HCT116 (cell line): ENCODE results near the gene ITFG1. TPM values are rescaled to one million over a fixed set of nuclear protein-coding genes. Genes with fewer than 3 reads are reported as not detected.

Source experiments
- ATAC-seq: fragments of 200-7000 bp; cut with Tn5 transposase; 2 replicates; pipeline ENCODE4 v1.9.1; 2020; ENCODE audit warnings: mild to moderate bottlenecking, moderate library complexity
- BruUV-seq: library from RNA; stranded (reverse); fragments of 400-500 nt; replicated peaks from 2 replicates; lab custom pipeline; 2021; lab: Mats Ljungman, UMichigan
- CTCF ChIA-PET: fragments of 300-600 bp; sonication (Branson Sonifier 250); formaldehyde crosslinking; loops from one replicate; lab custom pipeline; 2021; ENCODE audit warnings: antibody characterized with exemption; lab: Charles Lee
- POLR2A ChIA-PET: fragments of 300-600, 350-600 bp; sonication (Branson Sonifier 250); formaldehyde crosslinking; loops from one replicate; lab custom pipeline; 2021; ENCODE audit warnings: antibody characterized with exemption; lab: Charles Lee
- RAD21 ChIA-PET, 2 experiments: fragments of 300-600 bp; sonication (Branson Sonifier 250); formaldehyde crosslinking; loops; one replicate each; lab custom pipeline; 2023; ENCODE audit warnings: low total read pairs in 2 of 2; ENCODE audit not compliant: uncharacterized antibody in 2 of 2, unreplicated experiment in 2 of 2, low non-redundant PET in 1 of 2; lab: Charles Lee
- DNase-seq: peaks from one replicate; pipeline ENCODE4 v3.0.0-alpha.2; 2010; ENCODE audit warnings: low read depth, low spot score
- H2AFZ ChIP-seq: fragments of 200-600 bp; shearing (Covaris generic), sonication (generic); 2 replicates; pipeline ENCODE4 v1.6.1; 2017; ENCODE audit warnings: low read depth, mixed run types, mixed read lengths, antibody characterized with exemption, low read length; ENCODE audit not compliant: poor library complexity, severe bottlenecking
- H3K27ac ChIP-seq: 2 replicates; pipeline ENCODE4 v1.5.1; 2012; ENCODE audit warnings: low read depth, low read length
- H3K27me3 ChIP-seq: fragments of 200-600 bp; sonication (generic); 2 replicates; pipeline ENCODE4 v1.6.1; 2016; ENCODE audit warnings: mixed run types, low read length, mixed read lengths; ENCODE audit not compliant: insufficient read depth
- H3K36me3 ChIP-seq, 2 experiments: fragments of 200-500 bp in 1 of 2; fragments of 200-600 bp in 1 of 2; sonication (Bioruptor generic) in 1 of 2; sonication (generic) in 1 of 2; 2 replicates each; pipeline versions ENCODE4 v1.5.1 to v1.6.1; 2014 to 2016; ENCODE audit warnings: low read length in 2 of 2, inconsistent platforms in 1 of 2, mixed read lengths in 1 of 2, mixed run types in 1 of 2; ENCODE audit not compliant: insufficient read depth in 2 of 2, control insufficient read depth in 1 of 2
- H3K4me1 ChIP-seq, 2 experiments: fragments of 200-600 bp in 1 of 2; sonication (generic) in 1 of 2; 2 replicates each; pipeline versions ENCODE4 v1.5.1 to v1.6.1; 2012 to 2017; ENCODE audit warnings: low read length in 2 of 2, inconsistent platforms in 1 of 2, mild to moderate bottlenecking in 1 of 2, mixed read lengths in 1 of 2, mixed run types in 1 of 2, moderate library complexity in 1 of 2; ENCODE audit not compliant: insufficient read depth in 2 of 2, control insufficient read depth in 1 of 2
- H3K4me2 ChIP-seq: fragments of 200-600 bp; sonication (generic); 2 replicates; pipeline ENCODE4 v1.6.1; 2017; ENCODE audit warnings: mixed run types, low read length, mixed read lengths
- H3K4me3 ChIP-seq, 2 experiments: fragments of 200-600 bp in 1 of 2; sonication (generic) in 1 of 2; replicated peaks in 1 of 2; 2 replicates each; pipeline ENCODE4 v1.5.1; 2011 to 2016; ENCODE audit warnings: low read length in 2 of 2, control low read depth in 1 of 2, low read depth in 1 of 2, mild to moderate bottlenecking in 1 of 2, mixed read lengths in 1 of 2, mixed run types in 1 of 2
- H3K79me2 ChIP-seq: fragments of 200-600 bp; sonication (generic); 2 replicates; pipeline ENCODE4 v1.6.1; 2017; ENCODE audit warnings: mild to moderate bottlenecking, mixed run types, low read length, moderate library complexity, mixed read lengths; ENCODE audit not compliant: insufficient read depth
- H3K9ac ChIP-seq: fragments of 200-600 bp; sonication (generic); 2 replicates; pipeline ENCODE4 v1.6.1; 2016; ENCODE audit warnings: low read length, mixed read lengths
- H3K9me2 ChIP-seq: fragments of 200-600 bp; sonication (generic), shearing (Covaris generic); 2 replicates; pipeline ENCODE4 v1.6.1; 2017; ENCODE audit warnings: mixed run types, mild to moderate bottlenecking, moderate library complexity; ENCODE audit not compliant: insufficient read depth
- H3K9me3 ChIP-seq, 2 experiments: fragments of 200-500 bp in 1 of 2; fragments of 200-600 bp in 1 of 2; sonication (Bioruptor generic) in 1 of 2; sonication (generic) in 1 of 2; 2 replicates each; pipeline ENCODE4 v1.6.1; 2014 to 2017; ENCODE audit warnings: low read length in 2 of 2, mixed read lengths in 2 of 2, inconsistent platforms in 1 of 2, low read depth in 1 of 2, mild to moderate bottlenecking in 1 of 2, mixed run types in 1 of 2, moderate library complexity in 1 of 2; ENCODE audit not compliant: control insufficient read depth in 1 of 2, insufficient read depth in 1 of 2
- H4K20me1 ChIP-seq: fragments of 200-600 bp; sonication (generic), shearing (Covaris generic); 2 replicates; pipeline ENCODE4 v1.6.1; 2017; ENCODE audit warnings: mixed run types, mild to moderate bottlenecking, moderate library complexity; ENCODE audit not compliant: insufficient read depth
- CBX3 ChIP-seq: IDR thresholded peaks from 2 replicates; pipeline ENCODE4 v1.6.1; 2012; ENCODE audit warnings: low read depth
- CEBPB ChIP-seq: IDR thresholded peaks from 2 replicates; pipeline ENCODE4 v1.6.1; 2012; ENCODE audit warnings: low read depth
- EGR1 ChIP-seq: IDR thresholded peaks from 2 replicates; pipeline ENCODE4 v1.6.1; 2012; ENCODE audit warnings: low read depth
- EZH2 ChIP-seq: fragments of 200-600 bp; sonication (generic); IDR thresholded peaks from 2 replicates; pipeline ENCODE4 v1.6.1; 2017; ENCODE audit warnings: antibody characterized with exemption, mixed run types
- FOSL1 ChIP-seq: IDR thresholded peaks from 2 replicates; pipeline ENCODE4 v1.6.1; 2012; ENCODE audit warnings: low read depth
- POLR2A ChIP-seq: IDR thresholded peaks from 2 replicates; pipeline ENCODE4 v1.7.0; 2011; ENCODE audit warnings: borderline replicate concordance; ENCODE audit not compliant: insufficient read depth, insufficient read length; ENCODE audit errors: extremely low read depth
- SIN3A ChIP-seq: IDR thresholded peaks from 2 replicates; pipeline ENCODE4 v1.6.1; 2012; ENCODE audit warnings: low read depth
- SP1 ChIP-seq: IDR thresholded peaks from 2 replicates; pipeline ENCODE4 v1.6.1; 2012; ENCODE audit warnings: low read depth
- SRF ChIP-seq: IDR thresholded peaks from 2 replicates; pipeline ENCODE4 v1.6.1; 2012; ENCODE audit warnings: low read depth
- TCF7L2 ChIP-seq: IDR thresholded peaks from 2 replicates; pipeline ENCODE4 v1.7.0; 2011; ENCODE audit warnings: borderline replicate concordance, inconsistent platforms; ENCODE audit not compliant: insufficient read depth, insufficient read length; ENCODE audit errors: extremely low read depth
- YY1 ChIP-seq: IDR thresholded peaks from 2 replicates; pipeline ENCODE4 v1.6.1; 2011; ENCODE audit warnings: low read length, low read depth, moderate library complexity, mild to moderate bottlenecking; ENCODE audit not compliant: insufficient replicate concordance; ENCODE audit errors: extremely low read depth
- ZFX ChIP-seq: fragments of 450-650 bp; IDR thresholded peaks from 2 replicates; pipeline ENCODE4 v1.6.1; 2017
- intact Hi-C: fragments of 100-400 bp; cut with micrococcal nuclease; formaldehyde crosslinking; loops from 2 replicates; pipeline ENCODE4 v1.10.0; 2022
- total RNA-seq: library from RNA; stranded (reverse); gene quantifications from one replicate; pipeline ENCODE4 v1.2.1, GENCODE V29; 2021; ENCODE audit not compliant: unreplicated experiment
- TF ChIP-seq, protein P1 (sequence below): IDR thresholded peaks from 2 replicates; pipeline ENCODE4 v1.6.1; 2012
- TF ChIP-seq, protein P2 (sequence below): IDR thresholded peaks from 2 replicates; pipeline ENCODE4 v1.6.1; 2012; ENCODE audit warnings: low read depth
- TF ChIP-seq, protein P3 (sequence below): IDR thresholded peaks from 2 replicates; pipeline ENCODE4 v1.6.1; 2011; ENCODE audit warnings: mild to moderate bottlenecking, low read length, moderate library complexity; ENCODE audit not compliant: insufficient replicate concordance; ENCODE audit errors: extremely low read depth
- TF ChIP-seq, protein P4 (sequence below), 3 experiments: fragments of 200-600 bp in 1 of 3; sonication (generic) in 1 of 3; IDR thresholded peaks in 2 of 3; conservative IDR thresholded peaks in 1 of 3; 2 replicates each; pipeline ENCODE4 v1.5.1; 2012 to 2017; ENCODE audit warnings: low read depth in 2 of 3, low read length in 2 of 3, antibody characterized with exemption in 1 of 3, borderline replicate concordance in 1 of 3, control low read depth in 1 of 3, mild to moderate bottlenecking in 1 of 3, mixed read lengths in 1 of 3, mixed run types in 1 of 3, moderate library complexity in 1 of 3; ENCODE audit not compliant: insufficient read depth in 1 of 3

The ITFG1 gene
- total RNA-seq, 1 experiment from 2014 or later: 24.9 TPM

DNA sequence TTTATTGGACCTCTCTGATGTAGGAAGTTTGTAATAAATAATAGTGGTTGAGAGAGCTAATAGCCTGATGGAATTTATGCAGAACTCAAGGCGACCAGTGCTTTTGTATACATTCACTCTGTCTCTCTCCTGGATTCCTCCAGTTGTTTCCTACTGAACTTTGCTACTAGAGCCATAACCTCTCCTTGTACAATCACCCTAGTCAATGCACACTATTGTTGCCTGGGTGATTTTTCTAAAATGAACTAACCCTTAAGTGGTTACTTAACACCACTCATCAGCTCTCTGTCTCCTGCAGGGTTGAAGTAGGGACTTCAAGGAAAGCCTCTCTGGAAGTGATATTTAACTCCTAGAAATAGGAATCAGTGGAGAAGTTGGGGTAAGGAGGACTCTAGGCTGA is 9.9 kb upstream of the ITFG1 start:
- Histone ChIP-seq H3K4me3 (no peak overlapping the region), H4K20me1 (no peaks in the 10 kb centered on the region), H3K27me3 (no peaks in the 10 kb centered on the region), H3K9me2 (no peaks in the 10 kb centered on the region), H3K79me2 (peaks cover 21% of the 10 kb centered on the region), H2AFZ (no peak overlapping the region), H3K4me1 (no peaks in the 10 kb centered on the region), H3K9ac (no peak overlapping the region), H3K36me3 (no peaks in the 10 kb centered on the region), H3K4me2 (no peak overlapping the region), H3K9me3 (no peaks in the 10 kb centered on the region), H3K27ac (no peak overlapping the region)
- ChIA-PET RAD21 (no interaction called here), CTCF (no interaction called here), POLR2A (no interaction called here)
- DNase-seq (no peak), ATAC-seq (no peak)
- no TSS peak for BruUV-seq
- intact Hi-C loops: no loop called here
- TF ChIP-seq, protein P1, sequence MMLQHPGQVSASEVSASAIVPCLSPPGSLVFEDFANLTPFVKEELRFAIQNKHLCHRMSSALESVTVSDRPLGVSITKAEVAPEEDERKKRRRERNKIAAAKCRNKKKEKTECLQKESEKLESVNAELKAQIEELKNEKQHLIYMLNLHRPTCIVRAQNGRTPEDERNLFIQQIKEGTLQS: no peak
- TF ChIP-seq, protein P2, sequence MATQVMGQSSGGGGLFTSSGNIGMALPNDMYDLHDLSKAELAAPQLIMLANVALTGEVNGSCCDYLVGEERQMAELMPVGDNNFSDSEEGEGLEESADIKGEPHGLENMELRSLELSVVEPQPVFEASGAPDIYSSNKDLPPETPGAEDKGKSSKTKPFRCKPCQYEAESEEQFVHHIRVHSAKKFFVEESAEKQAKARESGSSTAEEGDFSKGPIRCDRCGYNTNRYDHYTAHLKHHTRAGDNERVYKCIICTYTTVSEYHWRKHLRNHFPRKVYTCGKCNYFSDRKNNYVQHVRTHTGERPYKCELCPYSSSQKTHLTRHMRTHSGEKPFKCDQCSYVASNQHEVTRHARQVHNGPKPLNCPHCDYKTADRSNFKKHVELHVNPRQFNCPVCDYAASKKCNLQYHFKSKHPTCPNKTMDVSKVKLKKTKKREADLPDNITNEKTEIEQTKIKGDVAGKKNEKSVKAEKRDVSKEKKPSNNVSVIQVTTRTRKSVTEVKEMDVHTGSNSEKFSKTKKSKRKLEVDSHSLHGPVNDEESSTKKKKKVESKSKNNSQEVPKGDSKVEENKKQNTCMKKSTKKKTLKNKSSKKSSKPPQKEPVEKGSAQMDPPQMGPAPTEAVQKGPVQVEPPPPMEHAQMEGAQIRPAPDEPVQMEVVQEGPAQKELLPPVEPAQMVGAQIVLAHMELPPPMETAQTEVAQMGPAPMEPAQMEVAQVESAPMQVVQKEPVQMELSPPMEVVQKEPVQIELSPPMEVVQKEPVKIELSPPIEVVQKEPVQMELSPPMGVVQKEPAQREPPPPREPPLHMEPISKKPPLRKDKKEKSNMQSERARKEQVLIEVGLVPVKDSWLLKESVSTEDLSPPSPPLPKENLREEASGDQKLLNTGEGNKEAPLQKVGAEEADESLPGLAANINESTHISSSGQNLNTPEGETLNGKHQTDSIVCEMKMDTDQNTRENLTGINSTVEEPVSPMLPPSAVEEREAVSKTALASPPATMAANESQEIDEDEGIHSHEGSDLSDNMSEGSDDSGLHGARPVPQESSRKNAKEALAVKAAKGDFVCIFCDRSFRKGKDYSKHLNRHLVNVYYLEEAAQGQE: no peak
- TF ChIP-seq SIN3A (no peak), SRF (no peak), EGR1 (no peak), ZFX (no peak), CBX3 (no peak), SP1 (no peak), CEBPB (no peak), POLR2A (no peak), YY1 (no peak), FOSL1 (no peak), TCF7L2 (no peak), EZH2 (no peak)
- TF ChIP-seq, protein P3, sequence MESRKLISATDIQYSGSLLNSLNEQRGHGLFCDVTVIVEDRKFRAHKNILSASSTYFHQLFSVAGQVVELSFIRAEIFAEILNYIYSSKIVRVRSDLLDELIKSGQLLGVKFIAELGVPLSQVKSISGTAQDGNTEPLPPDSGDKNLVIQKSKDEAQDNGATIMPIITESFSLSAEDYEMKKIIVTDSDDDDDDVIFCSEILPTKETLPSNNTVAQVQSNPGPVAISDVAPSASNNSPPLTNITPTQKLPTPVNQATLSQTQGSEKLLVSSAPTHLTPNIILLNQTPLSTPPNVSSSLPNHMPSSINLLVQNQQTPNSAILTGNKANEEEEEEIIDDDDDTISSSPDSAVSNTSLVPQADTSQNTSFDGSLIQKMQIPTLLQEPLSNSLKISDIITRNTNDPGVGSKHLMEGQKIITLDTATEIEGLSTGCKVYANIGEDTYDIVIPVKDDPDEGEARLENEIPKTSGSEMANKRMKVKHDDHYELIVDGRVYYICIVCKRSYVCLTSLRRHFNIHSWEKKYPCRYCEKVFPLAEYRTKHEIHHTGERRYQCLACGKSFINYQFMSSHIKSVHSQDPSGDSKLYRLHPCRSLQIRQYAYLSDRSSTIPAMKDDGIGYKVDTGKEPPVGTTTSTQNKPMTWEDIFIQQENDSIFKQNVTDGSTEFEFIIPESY: no peak
- TF ChIP-seq, protein P4, sequence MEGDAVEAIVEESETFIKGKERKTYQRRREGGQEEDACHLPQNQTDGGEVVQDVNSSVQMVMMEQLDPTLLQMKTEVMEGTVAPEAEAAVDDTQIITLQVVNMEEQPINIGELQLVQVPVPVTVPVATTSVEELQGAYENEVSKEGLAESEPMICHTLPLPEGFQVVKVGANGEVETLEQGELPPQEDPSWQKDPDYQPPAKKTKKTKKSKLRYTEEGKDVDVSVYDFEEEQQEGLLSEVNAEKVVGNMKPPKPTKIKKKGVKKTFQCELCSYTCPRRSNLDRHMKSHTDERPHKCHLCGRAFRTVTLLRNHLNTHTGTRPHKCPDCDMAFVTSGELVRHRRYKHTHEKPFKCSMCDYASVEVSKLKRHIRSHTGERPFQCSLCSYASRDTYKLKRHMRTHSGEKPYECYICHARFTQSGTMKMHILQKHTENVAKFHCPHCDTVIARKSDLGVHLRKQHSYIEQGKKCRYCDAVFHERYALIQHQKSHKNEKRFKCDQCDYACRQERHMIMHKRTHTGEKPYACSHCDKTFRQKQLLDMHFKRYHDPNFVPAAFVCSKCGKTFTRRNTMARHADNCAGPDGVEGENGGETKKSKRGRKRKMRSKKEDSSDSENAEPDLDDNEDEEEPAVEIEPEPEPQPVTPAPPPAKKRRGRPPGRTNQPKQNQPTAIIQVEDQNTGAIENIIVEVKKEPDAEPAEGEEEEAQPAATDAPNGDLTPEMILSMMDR (IDR thresholded peaks at IDR 0.05 in 2 of 3, conservative IDR thresholded peaks at IDR 0.05 in 1 of 3; ENCODE audit: borderline replicate concordance in 1 of 3, insufficient read depth in 1 of 3, low read depth in 2 of 3, low read length in 2 of 3): no peak
